GM21529 (cell line): Measurements from ENCODE around the gene PGGT1B.

Experiments
- ATAC-seq: cut with Tn5 transposase; IDR thresholded peaks from one replicate; pipeline ENCODE4 v1.9.1; 2021; ENCODE audit not compliant: unreplicated experiment

Gene PGGT1B

DNA sequence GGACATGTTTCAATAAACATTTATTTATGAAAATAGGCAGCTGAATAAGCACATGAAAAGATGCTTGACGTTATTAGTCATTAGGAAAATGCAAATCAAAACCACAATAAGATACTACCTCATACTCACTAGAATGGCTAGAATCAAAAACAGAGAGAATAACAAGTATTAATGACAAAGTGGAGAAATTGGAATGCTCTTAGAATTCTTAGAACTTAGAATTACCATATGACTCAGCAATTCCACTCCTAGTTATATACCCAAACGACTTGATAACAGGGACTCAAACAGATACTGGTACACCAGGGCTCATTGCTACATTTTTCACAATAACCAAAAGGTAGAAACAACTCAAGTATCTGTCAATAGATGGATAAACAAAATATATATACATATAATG is 77.9 kb downstream of the PGGT1B start:
- ATAC-seq = no peak

DNA sequence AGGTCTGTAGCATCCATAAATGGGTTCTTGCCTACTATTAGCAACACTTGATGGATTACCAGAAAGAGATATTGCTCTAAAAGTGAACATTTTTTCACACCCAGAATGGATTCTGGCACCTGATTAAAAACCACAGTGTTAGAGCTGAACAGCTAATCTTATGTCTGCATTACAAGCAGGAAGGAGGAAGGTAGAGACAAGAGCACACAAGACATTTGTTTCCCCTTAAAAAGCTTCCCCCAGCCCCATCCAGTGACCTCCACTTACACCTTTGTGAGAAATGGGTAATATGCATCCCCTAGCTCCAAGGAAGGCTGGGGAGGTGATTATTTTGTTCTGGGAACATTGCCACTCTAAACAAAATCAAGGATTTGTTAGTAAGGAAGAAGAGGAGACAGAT is 80.9 kb downstream of the PGGT1B start:
- ATAC-seq = no peak

DNA sequence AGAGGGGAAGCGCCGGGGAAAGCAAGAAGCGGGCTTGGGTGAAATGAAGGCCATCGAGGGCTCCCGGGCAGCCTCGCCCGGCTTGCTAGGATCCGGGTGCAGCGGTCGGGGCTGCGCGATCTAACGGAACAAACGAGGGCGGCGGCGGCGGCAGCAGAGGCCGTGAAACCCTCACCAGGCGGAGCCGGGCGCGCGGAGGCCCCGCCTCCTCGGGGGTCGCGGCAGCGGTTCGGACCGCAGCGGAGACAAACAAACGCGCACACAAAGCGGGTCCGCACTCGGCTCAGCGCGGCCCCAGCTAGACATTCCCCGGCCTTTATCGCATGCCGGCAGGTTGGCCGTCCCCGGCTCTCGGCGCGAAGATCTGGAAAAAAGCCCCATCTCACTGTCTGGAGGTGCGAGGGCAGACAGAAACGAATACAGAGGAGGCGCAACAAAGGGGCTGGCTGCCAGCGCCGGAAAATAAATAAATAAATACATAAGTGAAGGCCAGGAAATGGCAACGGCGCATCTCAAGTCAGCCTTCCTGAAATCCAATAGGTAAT is 82.4 kb downstream of the PGGT1B start:
- ATAC-seq = peak; percentile 70

DNA sequence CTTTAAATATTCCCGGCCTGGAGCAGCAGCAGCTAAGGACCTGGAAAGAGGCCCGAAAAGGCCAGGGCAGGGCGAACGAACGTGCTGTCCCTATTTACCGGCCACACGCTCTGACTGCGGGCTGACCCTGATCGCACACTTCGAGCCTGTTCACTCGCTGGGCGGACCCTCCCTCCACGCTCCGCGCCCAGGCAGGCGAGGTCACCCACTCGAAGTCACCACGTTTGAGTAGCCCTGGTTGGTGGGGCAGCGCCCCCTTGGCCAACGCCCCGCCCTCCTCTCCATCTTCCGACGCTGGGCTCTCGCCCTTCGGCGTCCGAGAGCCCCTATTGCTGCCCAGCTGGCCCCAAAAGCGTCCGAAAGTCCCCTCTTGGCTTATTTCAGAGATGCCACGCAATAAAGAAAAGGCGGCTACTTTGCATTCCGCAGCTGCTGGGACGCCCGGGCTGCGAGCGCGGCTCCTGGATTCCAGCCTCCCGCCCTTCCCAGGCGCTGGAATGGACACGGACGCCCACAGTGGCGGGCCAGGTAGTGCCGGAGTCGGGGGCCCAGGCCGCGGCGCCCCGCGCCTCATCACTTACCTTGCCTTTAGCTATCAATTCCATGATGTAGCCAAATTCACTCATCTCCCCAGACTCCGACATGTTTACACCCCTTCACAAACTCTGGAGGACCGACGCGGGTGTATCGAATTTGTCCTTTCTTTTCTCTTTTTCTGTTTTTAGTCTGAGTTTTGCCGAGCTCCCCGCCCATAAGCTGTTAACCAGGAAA is 83.1 kb downstream of the PGGT1B start:
- peak; percentile 32 for ATAC-seq

DNA sequence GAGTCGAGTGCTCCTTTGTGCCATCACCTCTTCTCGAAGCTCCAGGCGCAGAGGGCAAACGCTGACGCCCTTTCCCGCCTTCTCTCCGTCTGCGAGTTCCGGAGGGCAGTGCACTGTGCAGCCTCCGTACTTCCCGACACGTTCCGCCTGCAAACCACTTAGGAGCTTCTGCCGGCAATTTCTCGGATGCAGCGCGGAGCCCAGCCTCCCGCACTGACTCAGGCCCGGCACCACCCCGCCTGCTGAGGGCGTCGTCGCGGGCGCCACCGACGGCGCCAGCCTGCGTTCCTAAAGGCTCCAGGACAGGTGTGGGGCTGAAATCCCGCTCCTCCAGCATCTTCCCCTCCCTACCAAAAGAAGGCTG is 83.7 kb downstream of the PGGT1B start:
- no peak for ATAC-seq

- ATAC-seq = no peak
Observed at GRCh38 chr5:115170929-115171510, 91.7 kb downstream of the PGGT1B start.

GRCh38 chr5:115170134-115170928 is 92.3 kb downstream of the PGGT1B start:
- peak; percentile 51 for ATAC-seq

DNA sequence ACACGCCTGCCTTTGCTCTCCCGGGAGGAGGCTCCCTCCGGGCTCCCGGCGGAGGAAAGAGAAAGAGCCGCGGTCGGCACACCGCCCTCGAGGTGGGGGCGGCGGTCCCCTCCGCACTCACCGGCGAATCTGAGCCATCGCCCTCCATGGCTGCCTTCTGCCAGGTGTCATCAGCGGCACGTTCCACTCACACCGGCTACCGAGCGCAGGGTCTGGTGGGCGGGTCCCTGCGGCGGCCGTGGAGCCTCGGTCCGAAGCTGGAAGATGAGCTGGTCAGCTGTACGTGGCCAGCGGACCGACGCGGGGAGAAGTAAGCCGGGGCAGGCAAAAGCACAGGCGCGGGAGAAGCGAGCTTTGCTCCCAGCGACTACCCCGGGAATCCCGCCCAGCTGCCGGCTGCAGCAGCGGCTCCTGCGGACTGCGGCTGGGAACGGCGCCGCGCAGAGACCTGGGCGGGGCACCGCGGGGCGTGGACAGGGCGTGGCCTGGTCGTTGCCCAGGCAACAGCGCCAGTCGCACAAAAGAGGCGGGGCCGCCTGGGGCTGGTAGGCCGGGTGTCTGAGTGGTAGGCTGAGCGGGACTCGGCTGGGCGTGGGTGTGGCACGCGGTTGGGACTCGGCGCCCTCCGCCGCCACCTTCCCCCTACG is 93.1 kb downstream of the PGGT1B start, which contains the start of gene TRIM36:
Gene TRIM36, minus strand, starts transcription at position 422 of the 647 bp plus-strand sequence. Its CDS starts 274 bp downstream, at position 148.
- ATAC-seq = peak; percentile 97

DNA sequence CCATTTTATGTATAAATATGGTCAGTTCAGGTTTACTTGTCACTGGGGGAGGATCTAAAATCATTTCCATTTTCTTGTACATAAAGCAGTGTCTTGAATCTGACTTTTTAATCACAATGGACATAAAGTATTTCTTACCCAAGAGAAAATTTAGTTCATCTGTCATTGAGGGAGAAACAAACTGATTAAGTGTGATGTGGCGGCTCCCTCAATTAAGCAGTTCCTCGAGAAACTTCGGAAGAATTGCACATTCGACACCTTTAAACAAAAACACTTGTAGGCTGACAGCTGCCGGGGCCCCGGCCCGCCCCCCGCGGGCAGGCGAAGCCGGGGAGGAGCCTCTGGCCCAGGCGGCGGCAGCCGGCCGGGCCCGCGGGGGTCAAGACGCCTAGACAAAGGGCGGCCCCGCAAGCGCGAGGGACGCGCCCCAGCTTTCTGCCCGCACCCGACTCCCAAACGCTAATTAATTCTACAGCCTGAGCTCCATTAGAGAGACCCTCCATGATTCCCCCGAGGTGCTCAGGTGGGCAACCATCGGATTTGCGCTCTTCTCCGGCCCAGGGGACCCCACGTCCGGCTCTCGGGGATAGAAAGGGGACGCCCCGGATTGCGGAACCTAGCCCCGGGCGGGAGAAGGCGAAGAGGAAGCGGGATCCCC is 93.7 kb downstream of the PGGT1B start:
- no peak for ATAC-seq

DNA sequence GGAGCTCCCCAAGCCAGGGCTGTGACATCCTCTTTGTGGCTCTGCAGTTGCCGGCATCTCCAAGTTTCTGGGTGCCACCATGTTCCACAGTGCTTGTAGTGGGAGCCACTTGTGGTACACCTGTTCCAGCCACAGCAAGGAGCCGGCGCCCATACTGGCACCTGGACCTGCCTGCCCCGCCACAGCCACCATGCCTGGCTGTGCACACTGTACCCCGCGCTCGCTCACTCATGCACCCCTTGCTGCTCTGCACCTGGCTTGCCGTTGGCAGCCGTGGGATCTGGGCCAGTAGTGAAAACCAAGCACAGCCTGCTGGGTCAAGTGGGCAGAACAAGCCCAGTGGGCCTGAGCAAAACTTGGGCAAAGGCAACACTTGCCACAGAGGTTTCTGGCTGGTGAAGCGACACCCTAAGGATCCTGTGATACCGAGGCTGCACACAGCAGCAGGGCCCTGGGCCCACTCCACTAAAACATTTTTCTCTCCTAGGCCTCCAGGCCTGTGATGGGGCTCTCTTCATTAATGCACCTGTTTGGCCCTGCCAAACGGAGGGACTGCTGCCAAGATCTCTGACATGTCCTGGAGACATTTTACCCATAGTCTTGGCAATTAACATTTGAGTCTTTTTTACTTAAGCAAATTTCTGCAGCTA is 95.8 kb downstream of the PGGT1B start:
- no peak for ATAC-seq

GRCh38 chr5:115165790-115166189 is 96.9 kb downstream of the PGGT1B start:
- ATAC-seq = no peak

GRCh38 chr5:115160975-115161475 is 101.7 kb downstream of the PGGT1B start:
- ATAC-seq = no peak
